OCI-LY1 (cell line): Measurements from ENCODE around the gene SIK2.

ENCODE experiments used
- CTCF ChIP-seq: fragments of 200-600 bp; sonication (generic), shearing (Covaris generic); IDR thresholded peaks from 2 replicates; pipeline ENCODE4 v1.5.1; 2017; ENCODE audit warnings: mild to moderate bottlenecking, antibody characterized with exemption, low read length, moderate library complexity, mixed read lengths
- EZH2 ChIP-seq: fragments of 200-600 bp; sonication (generic), shearing (Covaris generic); IDR thresholded peaks from 2 replicates; pipeline ENCODE4 v1.8.0; 2017; ENCODE audit warnings: borderline replicate concordance, mixed run types, mild to moderate bottlenecking, antibody characterized with exemption, low read length, moderate library complexity, mixed read lengths

- TF ChIP-seq CTCF, result no peak
- TF ChIP-seq EZH2, result no peak
Observed at GRCh38 chr11:111577821-111578220, 24.4 kb upstream of the SIK2 start.
